ENCODE results near the gene TRMT2A. TPM values are rescaled to one million over a fixed set of nuclear protein-coding genes. Genes with fewer than 3 reads are reported as not detected.

TRMT2A gene
- total RNA-seq, 1 donor from 2014 or later, result 44.8 TPM

- DNase-seq (ENCODE audit: low spot score), result no peak
- peaks cover 16% of the 10 kb centered on the region for H3K36me3 Mint-ChIP-seq (ENCODE audit: low read depth, unreplicated experiment)
- H3K4me1 Mint-ChIP-seq (ENCODE audit: unreplicated experiment), result peaks cover 20% of the 10 kb centered on the region
- no peak overlapping the region for H3K27ac Mint-ChIP-seq (ENCODE audit: unreplicated experiment)
- TF ChIP-seq CTCF (IDR thresholded peaks at IDR 0.05; ENCODE audit: unreplicated experiment), result no peak
- peaks cover 5% of the 10 kb centered on the region for H3K27me3 Mint-ChIP-seq (ENCODE audit: unreplicated experiment)
- H3K4me3 Mint-ChIP-seq (ENCODE audit: unreplicated experiment), result peak overlapping the region; percentile 94
- no peaks in the 10 kb centered on the region for H3K9me3 Mint-ChIP-seq (ENCODE audit: unreplicated experiment)
Observed at GRCh38 chr22:20118300-20119020, 1.4 kb upstream of the TRMT2A start.

GRCh38 chr22:20117633-20118299 lies 740 bp upstream of the TRMT2A start:
- Mint-ChIP-seq H3K4me1 (ENCODE audit: unreplicated experiment) (peaks cover 20% of the 10 kb centered on the region), H3K27ac (ENCODE audit: unreplicated experiment) (no peak overlapping the region), H3K4me3 (ENCODE audit: unreplicated experiment) (peak overlapping the region; percentile 94), H3K27me3 (ENCODE audit: unreplicated experiment) (peaks cover 5% of the 10 kb centered on the region), H3K9me3 (ENCODE audit: unreplicated experiment) (no peaks in the 10 kb centered on the region), H3K36me3 (ENCODE audit: low read depth, unreplicated experiment) (peaks cover 16% of the 10 kb centered on the region)
- DNase-seq (ENCODE audit: low spot score), result no peak
- no peak for TF ChIP-seq CTCF (IDR thresholded peaks at IDR 0.05; ENCODE audit: unreplicated experiment)

- Mint-ChIP-seq H3K27ac (ENCODE audit: unreplicated experiment) (peak overlapping the region; percentile 78), H3K4me1 (ENCODE audit: unreplicated experiment) (peaks cover 20% of the 10 kb centered on the region), H3K36me3 (ENCODE audit: low read depth, unreplicated experiment) (peaks cover 6% of the 10 kb centered on the region), H3K9me3 (ENCODE audit: unreplicated experiment) (no peaks in the 10 kb centered on the region), H3K4me3 (ENCODE audit: unreplicated experiment) (peak overlapping the region; percentile 93), H3K27me3 (ENCODE audit: unreplicated experiment) (peaks cover 7% of the 10 kb centered on the region)
- DNase-seq (ENCODE audit: low spot score), result no peak
- no peak for TF ChIP-seq CTCF (IDR thresholded peaks at IDR 0.05; ENCODE audit: unreplicated experiment)
Observed at GRCh38 chr22:20116376-20116950, 563 bp downstream of the TRMT2A start.

GRCh38 chr22:20115691-20116375 lies 1.2 kb downstream of the TRMT2A start, which contains the start of gene RANBP1:
TSS of gene RANBP1 (plus strand) at chr22:20116104. CDS start at chr22:20116185, 81 bp downstream.
- Mint-ChIP-seq H3K9me3 (ENCODE audit: unreplicated experiment) (no peaks in the 10 kb centered on the region), H3K36me3 (ENCODE audit: low read depth, unreplicated experiment) (peaks cover 5% of the 10 kb centered on the region), H3K27ac (ENCODE audit: unreplicated experiment) (peak within 1 kb of the TSS; percentile 78), H3K4me1 (ENCODE audit: unreplicated experiment) (peaks cover 20% of the 10 kb centered on the region), H3K4me3 (ENCODE audit: unreplicated experiment) (peak within 1 kb of the TSS; percentile 93), H3K27me3 (ENCODE audit: unreplicated experiment) (peaks cover 7% of the 10 kb centered on the region)
- TF ChIP-seq CTCF (IDR thresholded peaks at IDR 0.05; ENCODE audit: unreplicated experiment), result no peak
- DNase-seq (ENCODE audit: low spot score), result no peak

Data from endothelial cell (in vitro differentiated cells).